ENCODE results near the gene HAUS3. TPM values are rescaled to one million over a fixed set of nuclear protein-coding genes. Genes with fewer than 3 reads are reported as not detected.

HAUS3 gene
- total and polyA plus RNA-seq, 10 of the 15 experiments (the other 5 are each of a cell fraction or from before 2014, with no cell fraction given), result 4.2 to 23.9 (median 12.3) TPM

GRCh38 chr4:2186865-2187172 lies 55.1 kb downstream of the HAUS3 start:
- Histone ChIP-seq H3K4me2 (ENCODE audit: control insufficient read depth, insufficient read depth) (no peak overlapping the region), H3K27me3 (replicated peaks in 1 of 2; ENCODE audit: control insufficient read depth in 2 of 2, insufficient read depth in 2 of 2, low read length in 1 of 2) (no peaks in the 10 kb centered on the region), H3K9me3 (replicated peaks; ENCODE audit: control insufficient read depth, insufficient read depth, low read length) (no peaks in the 10 kb centered on the region), H3K9ac (ENCODE audit: control insufficient read depth, insufficient read depth, low read length) (no peak overlapping the region), H3K36me3 (ENCODE audit: control insufficient read depth in 2 of 2, insufficient read depth in 2 of 2, low read length in 1 of 2) (no peaks in the 10 kb centered on the region), H3K4me1 (ENCODE audit: control insufficient read depth, insufficient read depth, low read length) (no peaks in the 10 kb centered on the region), H3K79me2 (ENCODE audit: control insufficient read depth, insufficient read depth, low read length) (no peaks in the 10 kb centered on the region), H4K20me1 (ENCODE audit: control insufficient read depth, insufficient read depth) (no peaks in the 10 kb centered on the region), H3K4me3 (no peak overlapping the region), H3K27ac (ENCODE audit: control insufficient read depth, insufficient read depth) (no peak overlapping the region), H2AFZ (ENCODE audit: control insufficient read depth, low read depth, low read length) (no peak overlapping the region)
- ChIA-PET SMC1A (ENCODE audit: uncharacterized antibody, unreplicated experiment) (interaction anchor here (0.9 kb wide), 1 partner anchor 991 kb away, joined by 3 read pairs; no protein-coding TSS in a partner anchor), RAD21 (ENCODE audit: unreplicated experiment) (no interaction called here), CTCF (interaction anchor here (0.8 to 0.9 kb wide), 2 partner anchors 16 to 172 kb away, joined by 3 read pairs; no protein-coding TSS in a partner anchor), POLR2A (no interaction called here)
- DNase-seq (ENCODE audit: low read depth, low spot score) (no peak), FAIRE-seq (no peak), ATAC-seq (no peak)
- intact Hi-C loops (cut with micrococcal nuclease; ENCODE audit: unreplicated experiment) (loop anchor here (5.0 to 10.0 kb wide), 3 partner anchors 182 to 440 kb away; partner anchors contain the start of gene NELFA), in situ Hi-C loops (cut with MboI) (no loop called here)
- BruUV-seq (replicated peaks), result no TSS peak
- TF ChIP-seq SRF (IDR thresholded peaks at IDR 0.05; ENCODE audit: low read depth in 2 of 2, low read length in 2 of 2), result no peak
- no peak for TF ChIP-seq POU2F2 (IDR thresholded peaks at IDR 0.05; ENCODE audit: borderline replicate concordance, low read depth, low read length)
- no peak for TF ChIP-seq WRNIP1 (IDR thresholded peaks at IDR 0.05; ENCODE audit: borderline replicate concordance, low read depth, low read length)
- no peak for TF ChIP-seq NR2C1 (IDR thresholded peaks at IDR 0.05)
- TF ChIP-seq BRCA1 (IDR thresholded peaks at IDR 0.05; ENCODE audit: low read depth, low read length), result no peak
- no peak for TF ChIP-seq ELK1 (IDR thresholded peaks at IDR 0.05; ENCODE audit: low read depth, low read length)
- TF ChIP-seq MXI1 (IDR thresholded peaks at IDR 0.05; ENCODE audit: low read depth, low read length), result no peak
- TF ChIP-seq ZZZ3 (IDR thresholded peaks at IDR 0.05; ENCODE audit: control insufficient read depth, insufficient read length, low read depth), result no peak
- TF ChIP-seq CUX1 (IDR thresholded peaks at IDR 0.05; ENCODE audit: insufficient replicate concordance, low read depth, low read length), result no peak
- no peak for TF ChIP-seq ATF3 (IDR thresholded peaks at IDR 0.05; ENCODE audit: borderline replicate concordance, extremely low read depth, low read depth, low read length)
- no peak for TF ChIP-seq CTCF (IDR thresholded peaks at IDR 0.05 in 2 of 3, conservative IDR thresholded peaks at IDR 0.05 in 1 of 3; ENCODE audit: control insufficient read depth in 2 of 3, extremely low read depth in 1 of 3, insufficient read depth in 1 of 3, low read depth in 3 of 3, low read length in 3 of 3)
- no peak for TF ChIP-seq RELB (IDR thresholded peaks at IDR 0.05; ENCODE audit: low read depth)

Measured in GM12878 (cell line).